ENCODE results near the gene SH3BP4. TPM values are rescaled to one million over a fixed set of nuclear protein-coding genes. Genes with fewer than 3 reads are reported as not detected.

The SH3BP4 gene
- total and polyA plus RNA-seq, 2 of the 8 experiments (the other 6 are each of a cell fraction or from before 2014, with no cell fraction given), result 28.3 to 35.4 TPM

- no peak for TF ChIP-seq CHD7 (IDR thresholded peaks at IDR 0.05; ENCODE audit: insufficient replicate concordance, low read length)
- TF ChIP-seq TBP (IDR thresholded peaks at IDR 0.05; ENCODE audit: low read depth, low read length), result 0 out of 2 replicates have a peak, but pooled peaks have one; percentile 1
- no peak for TF ChIP-seq ATF3 (IDR thresholded peaks at IDR 0.05; ENCODE audit: insufficient read depth, low read depth, low read length)
- no peak for TF ChIP-seq NANOG (IDR thresholded peaks at IDR 0.05; ENCODE audit: insufficient read depth, low read depth, low read length, poor library complexity, severe bottlenecking)
These were observed 2.8 kb downstream of the SH3BP4 start (continued) for GRCh38 chr2:234954551-234954992.
